Tibial nerve (tissue), 4 donors: ENCODE measurements around the gene TRNT1. TPM values are rescaled to one million over a fixed set of nuclear protein-coding genes. Genes with fewer than 3 reads are reported as not detected.

Experiments used
- DNase-seq, 2 donors: peaks; one replicate each; pipeline ENCODE4 v3.0.0-alpha.2; 2019; ENCODE audit warnings: low spot score in 2 of 2
- H3K27ac ChIP-seq, 4 donors: fragments of 200-600 bp; sonication (generic) in 3 of 4; one replicate each; pipeline ENCODE4 v1.5.1; 2017 to 2019; ENCODE audit warnings: mild to moderate bottlenecking in 1 of 4
- H3K27me3 ChIP-seq, 2 donors: fragments of 200-600 bp; sonication (generic) in 1 of 2; one replicate each; pipeline versions ENCODE4 v1.5.1 to v1.6.0; 2017 to 2019
- H3K36me3 ChIP-seq, 3 donors: fragments of 200-600 bp; sonication (generic); one replicate each; pipeline ENCODE4 v1.5.1; 2018 to 2019
- H3K4me1 ChIP-seq, 4 donors: fragments of 200-600 bp; sonication (generic) in 3 of 4; one replicate each; pipeline ENCODE4 v1.5.1; 2017 to 2019
- H3K4me3 ChIP-seq, 4 donors: fragments of 200-600 bp; sonication (generic) in 3 of 4; one replicate each; pipeline ENCODE4 v1.5.1; 2017 to 2019; ENCODE audit warnings: mild to moderate bottlenecking in 1 of 4, moderate library complexity in 1 of 4
- H3K9me3 ChIP-seq, 4 donors: fragments of 200-600 bp; sonication (generic) in 3 of 4; one replicate each; pipeline ENCODE4 v1.5.1; 2017 to 2019
- EP300 ChIP-seq, 2 donors: sonication (generic); formaldehyde crosslinking; IDR thresholded peaks; one replicate each; pipeline ENCODE4 v1.6.1; 2017; ENCODE audit warnings: antibody characterized with exemption in 2 of 2, mild to moderate bottlenecking in 1 of 2
- POLR2A ChIP-seq, 2 donors: fragments of 450-650 bp; IDR thresholded peaks; one replicate each; pipeline ENCODE4 v1.6.1; 2017; ENCODE audit warnings: antibody characterized with exemption in 2 of 2, mild to moderate bottlenecking in 2 of 2, moderate library complexity in 2 of 2
- WGBS, 2 donors: methylation state at CpG; one replicate each; pipeline ENCODE4 v1.1.5; 2018; 5-methylcytosine and 5-hydroxymethylcytosine counted together
- small RNA-seq: library from RNA; depleted of rRNA; stranded (forward); fragments of <200 nt; gene quantifications from one replicate; pipeline ENCODE3, GENCODE V24; 2016
- total RNA-seq, 4 donors: library from RNA; depleted of rRNA; stranded (reverse); fragments of >200 nt; gene quantifications; one replicate each; pipeline ENCODE4 v1.1.0, GENCODE V29; 2016
- TF ChIP-seq, protein P1 (sequence below), 5 experiments: fragments of 200-600 bp in 3 of 5; fragments of 450-650 bp in 2 of 5; sonication (generic) in 3 of 5; IDR thresholded peaks; one replicate each; pipeline ENCODE4 v1.5.1; 2016 to 2019; ENCODE audit warnings: antibody characterized with exemption in 5 of 5, mild to moderate bottlenecking in 3 of 5, moderate library complexity in 2 of 5

The TRNT1 gene
- total RNA-seq, 4 donors from 2014 or later: 12.9 to 25.5 (median 16.5) TPM

DNA sequence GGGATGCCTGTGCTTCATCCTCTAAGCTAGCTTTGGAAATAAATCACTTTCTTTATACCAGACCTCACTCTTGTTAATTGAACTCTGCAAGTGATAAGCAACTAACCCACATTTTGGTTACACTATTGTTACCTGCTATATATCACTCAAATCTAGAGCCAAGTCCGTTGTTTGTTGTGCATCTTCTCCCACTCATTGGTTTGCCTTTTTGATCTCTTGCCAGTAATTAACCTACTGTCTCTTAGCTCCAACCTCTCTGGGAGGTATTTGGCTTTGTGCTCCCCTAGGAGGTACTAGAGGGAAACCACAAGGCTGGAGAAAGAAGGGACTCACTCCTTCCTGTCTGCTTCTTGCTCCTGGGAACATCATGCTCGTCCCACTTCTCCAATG is 65.5 kb downstream of the TRNT1 start:
- DNase-seq: no peak
- Histone ChIP-seq H3K4me3 (no peak overlapping the region), H3K36me3 (no peaks in the 10 kb centered on the region), H3K27me3 (no peaks in the 10 kb centered on the region), H3K4me1 (no peaks in the 10 kb centered on the region), H3K27ac (no peak overlapping the region), H3K9me3 (peaks cover 0 to 11% (median 0%) of the 10 kb centered on the region in 4 donors)
- WGBS, 2 donors: 37 to 39% methylated on average over 2 of the region's 2 CpGs
- TF ChIP-seq EP300 (IDR thresholded peaks at IDR 0.05) (no peak), POLR2A (IDR thresholded peaks at IDR 0.05) (no peak)
- TF ChIP-seq, protein P1, sequence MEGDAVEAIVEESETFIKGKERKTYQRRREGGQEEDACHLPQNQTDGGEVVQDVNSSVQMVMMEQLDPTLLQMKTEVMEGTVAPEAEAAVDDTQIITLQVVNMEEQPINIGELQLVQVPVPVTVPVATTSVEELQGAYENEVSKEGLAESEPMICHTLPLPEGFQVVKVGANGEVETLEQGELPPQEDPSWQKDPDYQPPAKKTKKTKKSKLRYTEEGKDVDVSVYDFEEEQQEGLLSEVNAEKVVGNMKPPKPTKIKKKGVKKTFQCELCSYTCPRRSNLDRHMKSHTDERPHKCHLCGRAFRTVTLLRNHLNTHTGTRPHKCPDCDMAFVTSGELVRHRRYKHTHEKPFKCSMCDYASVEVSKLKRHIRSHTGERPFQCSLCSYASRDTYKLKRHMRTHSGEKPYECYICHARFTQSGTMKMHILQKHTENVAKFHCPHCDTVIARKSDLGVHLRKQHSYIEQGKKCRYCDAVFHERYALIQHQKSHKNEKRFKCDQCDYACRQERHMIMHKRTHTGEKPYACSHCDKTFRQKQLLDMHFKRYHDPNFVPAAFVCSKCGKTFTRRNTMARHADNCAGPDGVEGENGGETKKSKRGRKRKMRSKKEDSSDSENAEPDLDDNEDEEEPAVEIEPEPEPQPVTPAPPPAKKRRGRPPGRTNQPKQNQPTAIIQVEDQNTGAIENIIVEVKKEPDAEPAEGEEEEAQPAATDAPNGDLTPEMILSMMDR (IDR thresholded peaks at IDR 0.05): no peak

DNA sequence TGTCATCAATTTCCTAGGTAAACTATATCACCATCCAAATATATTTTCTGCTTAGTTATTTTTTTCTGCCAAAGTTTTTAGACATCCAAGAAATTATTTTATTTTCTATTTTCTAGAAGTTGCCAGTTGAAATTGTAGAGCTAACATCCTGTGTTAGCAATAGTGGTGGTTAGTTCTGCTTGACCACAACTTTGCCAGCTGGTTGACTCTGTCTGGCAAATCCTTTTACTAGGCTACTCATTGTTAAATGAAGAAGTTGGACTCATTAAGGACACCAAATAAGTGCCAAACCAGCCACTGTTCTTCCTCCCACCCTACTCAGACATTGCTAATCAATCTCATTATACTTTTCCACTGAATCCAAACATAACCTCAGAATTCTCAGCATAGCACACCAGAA is 68.1 kb downstream of the TRNT1 start:
- no peaks in the 10 kb centered on the region for H3K27me3 ChIP-seq
- H3K36me3 ChIP-seq: no peaks in the 10 kb centered on the region
- TF ChIP-seq EP300 (IDR thresholded peaks at IDR 0.05): no peak
- TF ChIP-seq, protein P1 (IDR thresholded peaks at IDR 0.05): no peak
- TF ChIP-seq POLR2A (IDR thresholded peaks at IDR 0.05): no peak
- no peak for DNase-seq
- H3K27ac ChIP-seq: no peak overlapping the region
- no peaks in the 10 kb centered on the region for H3K4me1 ChIP-seq
- no peaks in the 10 kb centered on the region for H3K9me3 ChIP-seq
- no peak overlapping the region for H3K4me3 ChIP-seq

GRCh38 chr3:3196148-3196861 is 69.6 kb downstream of the TRNT1 start:
- DNase-seq: no peak
- H3K4me1 ChIP-seq: peaks cover 0 to 6% (median 0%) of the 10 kb centered on the region in 4 donors
- no peak overlapping the region for H3K27ac ChIP-seq
- H3K9me3 ChIP-seq: no peaks in the 10 kb centered on the region
- H3K4me3 ChIP-seq: no peak overlapping the region
- no peaks in the 10 kb centered on the region for H3K36me3 ChIP-seq
- 51 to 59% methylated on average over 6 of the region's 6 CpGs for WGBS, 2 donors
- TF ChIP-seq POLR2A (IDR thresholded peaks at IDR 0.05): no peak
- TF ChIP-seq, protein P1 (IDR thresholded peaks at IDR 0.05): peak in 3 of 5 experiments; percentile 21 to 38 (median 25)
- no peaks in the 10 kb centered on the region for H3K27me3 ChIP-seq

Small RNAs within 50 kb of the gene (small RNA-seq; reads per million reads assigned to genes)
- not detected for gene RF00416

Other genes with a start within 250 kb of the TRNT1 start
- under 1 TPM in 1 of 4 donors, not detected in 3; 0.59 TPM for gene IL5RA, start 16.6 kb upstream of the TRNT1 start, total RNA-seq
- 100 to 1,000 TPM in 3 of 4 donors, 10 to 100 TPM in 1; 97.5 to 115 (median 109) TPM for gene CRBN, start 52.8 kb downstream of the TRNT1 start, total RNA-seq